AG04449 (cell line): ENCODE measurements around the gene HNRNPU.

Source experiments
- CTCF ChIA-PET: fragments of 350-600 bp; formaldehyde crosslinking; extraction: SDS; loops from one replicate; lab custom pipeline; 2021; ENCODE audit warnings: antibody characterized with exemption; lab: Yijun Ruan, JAX
- POLR2A ChIA-PET: fragments of 400-600, 350-600 bp; formaldehyde crosslinking; extraction: SDS; loops from one replicate; lab custom pipeline; 2020; ENCODE audit warnings: antibody characterized with exemption, inconsistent platforms; lab: Yijun Ruan, JAX
- DNase-seq: peaks from one replicate; pipeline ENCODE4 v3.0.0-alpha.2; 2010; ENCODE audit warnings: low read depth, low spot score
- H3K4me3 ChIP-seq: 2 replicates; pipeline ENCODE4 v1.5.1; 2011; ENCODE audit warnings: low read depth, mild to moderate bottlenecking, control low read depth, low read length
- CTCF ChIP-seq: IDR thresholded peaks from one replicate; pipeline ENCODE4 v1.5.1; 2011; ENCODE audit warnings: mild to moderate bottlenecking, moderate library complexity, low read length, control low read depth, inconsistent platforms; ENCODE audit not compliant: insufficient read depth; ENCODE audit errors: missing control alignments

The HNRNPU gene

GRCh38 chr1:244839656-244840055 is 24.7 kb downstream of the HNRNPU start:
- TF ChIP-seq CTCF: no peak
- no peak overlapping the region for H3K4me3 ChIP-seq
- ChIA-PET POLR2A (no interaction called here), CTCF (interaction anchor here (1.3 to 1.6 kb wide), 3 partner anchors 10 to 203 kb away, joined by 3 to 8 read pairs (median 3); no protein-coding TSS in a partner anchor)
- DNase-seq: no peak

- ChIA-PET CTCF (interaction anchor here (0.9 to 4.9 kb wide), 3 partner anchors 22 to 233 kb away, joined by 4 to 18 read pairs (median 4); no protein-coding TSS in a partner anchor), POLR2A (interaction anchor here (2.1 kb wide), 1 partner anchor 205 kb away, joined by 4 read pairs; no protein-coding TSS in a partner anchor)
- no peak for TF ChIP-seq CTCF
- DNase-seq: no peak
- H3K4me3 ChIP-seq: no peak overlapping the region
Measured at GRCh38 chr1:244837597-244838258, 26.6 kb downstream of the HNRNPU start.

- DNase-seq: no peak
- CTCF ChIA-PET: interaction anchor here (0.8 to 4.9 kb wide), 5 partner anchors 22 to 232 kb away, joined by 3 to 18 read pairs (median 6); no protein-coding TSS in a partner anchor
- no peak for TF ChIP-seq CTCF
- H3K4me3 ChIP-seq: peak overlapping the region; percentile 73
- POLR2A ChIA-PET: interaction anchor here (1.8 to 2.7 kb wide), 4 partner anchors 15 to 206 kb away, joined by 4 to 16 read pairs (median 6); partner anchors contain the start of gene HNRNPU
Measured at GRCh38 chr1:244836584-244836983, 27.8 kb downstream of the HNRNPU start.

- POLR2A ChIA-PET: interaction anchor here (1.0 to 2.7 kb wide), 5 partner anchors 16 to 206 kb away, joined by 3 to 16 read pairs (median 5); partner anchors contain the start of gene HNRNPU
- peak overlapping the region; percentile 73 for H3K4me3 ChIP-seq
- DNase-seq: no peak
- TF ChIP-seq CTCF: no peak
- CTCF ChIA-PET: interaction anchor here (0.8 to 4.9 kb wide), 4 partner anchors 22 to 232 kb away, joined by 3 to 18 read pairs (median 10); no protein-coding TSS in a partner anchor
Measured at GRCh38 chr1:244836135-244836521, 28.2 kb downstream of the HNRNPU start.

- no peak for TF ChIP-seq CTCF
- H3K4me3 ChIP-seq: peak within 1 kb of the TSS; percentile 73
- CTCF ChIA-PET: interaction anchor here (0.8 to 4.9 kb wide), 4 partner anchors 23 to 231 kb away, joined by 3 to 18 read pairs (median 10); no protein-coding TSS in a partner anchor
- no peak for DNase-seq
- POLR2A ChIA-PET: interaction anchor here (1.0 to 2.7 kb wide), 7 partner anchors 9 to 320 kb away, joined by 3 to 16 read pairs (median 5); partner anchors contain the start of gene HNRNPU
Measured at GRCh38 chr1:244835276-244836134, 28.8 kb downstream of the HNRNPU start, which contains the start of gene COX20. COX20 (plus strand) TSS chr1:244835658; CDS start chr1:244835715, 57 bp downstream.
